AG09319 (cell line): ENCODE data around the gene SPCS1.
A peak's percentile ranks its signal among the peaks of the same experiment; 100 is the strongest.

Experiments
- DNase-seq: peaks from one replicate; pipeline ENCODE4 v3.0.0-alpha.2; 2010; ENCODE audit warnings: low read depth; ENCODE audit errors: extremely low read depth
- CTCF ChIP-seq: IDR thresholded peaks from 2 replicates; pipeline ENCODE4 v1.5.1; 2011; ENCODE audit warnings: low read depth, mild to moderate bottlenecking, inconsistent platforms, low read length, moderate library complexity

Gene SPCS1

GRCh38 chr3:52685709-52686691, 19.9 kb upstream of the SPCS1 start, which contains the start of the genes GNL3 and PBRM1:
Gene GNL3, plus strand, starts transcription at chr3:52686032. Its CDS starts 61 bp downstream, at chr3:52686093.
Gene PBRM1, minus strand, starts transcription at chr3:52685913.
- TF ChIP-seq CTCF, result no peak
- DNase-seq, result peak; percentile 89

- no peak for TF ChIP-seq CTCF
- no peak for DNase-seq
Observed at GRCh38 chr3:52688266-52688665, 17.6 kb upstream of the SPCS1 start.

GRCh38 chr3:52689151-52689550, 16.8 kb upstream of the SPCS1 start:
- DNase-seq, result no peak

GRCh38 chr3:52690560-52690959, 15.3 kb upstream of the SPCS1 start:
- no peak for TF ChIP-seq CTCF
- DNase-seq, result no peak

More at GRCh38 chr3:52689151-52689550, 16.8 kb upstream of the SPCS1 start:
- no peak for TF ChIP-seq CTCF

- no peak for DNase-seq
- no peak for TF ChIP-seq CTCF
Observed at GRCh38 chr3:52693071-52693470, 12.8 kb upstream of the SPCS1 start.

- no peak for TF ChIP-seq CTCF
- DNase-seq, result no peak
Observed at GRCh38 chr3:52694528-52695189, 11.2 kb upstream of the SPCS1 start.
